Progenitor cell of endocrine pancreas (in vitro differentiated cells): Measurements from ENCODE around the gene PLIN3. TPM values are rescaled to one million over a fixed set of nuclear protein-coding genes. Genes with fewer than 3 reads are reported as not detected.

Source experiments
- DNase-seq: peaks from one replicate; pipeline ENCODE4 v3.0.0; 2021; ENCODE audit warnings: low spot score; ENCODE audit not compliant: unreplicated experiment
- H3K27ac Mint-ChIP-seq: 2 replicates; pipeline ENCODE4 v1.8.0; 2021; ENCODE audit warnings: mild to moderate bottlenecking, moderate library complexity, mixed read lengths
- H3K27me3 Mint-ChIP-seq: 2 replicates; pipeline ENCODE4 v1.8.0; 2021; ENCODE audit warnings: mixed read lengths
- H3K36me3 Mint-ChIP-seq: 2 replicates; pipeline ENCODE4 v1.8.0; 2022; ENCODE audit warnings: mixed read lengths; ENCODE audit not compliant: insufficient read depth
- H3K4me1 Mint-ChIP-seq: 2 replicates; pipeline ENCODE4 v1.8.0; 2021; ENCODE audit warnings: low read depth, mixed read lengths
- H3K4me3 Mint-ChIP-seq: 2 replicates; pipeline ENCODE4 v1.8.0; 2021; ENCODE audit warnings: low read depth, mild to moderate bottlenecking, moderate library complexity, mixed read lengths
- H3K9me3 Mint-ChIP-seq: 2 replicates; pipeline ENCODE4 v1.8.0; 2021; ENCODE audit warnings: low read depth, mixed read lengths
- CTCF ChIP-seq: fragments of 200-600 bp; sonication (generic); IDR thresholded peaks from one replicate; pipeline ENCODE4 v1.5.0; 2021; ENCODE audit warnings: antibody characterized with exemption, mild to moderate bottlenecking; ENCODE audit not compliant: unreplicated experiment
- total RNA-seq: library from RNA; stranded (reverse); gene quantifications from 2 replicates; pipeline ENCODE4 v1.2.1, GENCODE V29; 2021

Gene PLIN3
- total RNA-seq, 1 donor from 2014 or later, result 43.6 TPM

- TF ChIP-seq CTCF, result no peak
- no peak overlapping the region for H3K4me3 Mint-ChIP-seq
- peaks cover 6% of the 10 kb centered on the region for H3K27me3 Mint-ChIP-seq
- no peaks in the 10 kb centered on the region for H3K36me3 Mint-ChIP-seq
- H3K9me3 Mint-ChIP-seq, result no peaks in the 10 kb centered on the region
- H3K4me1 Mint-ChIP-seq, result no peaks in the 10 kb centered on the region
- no peak overlapping the region for H3K27ac Mint-ChIP-seq
- no peak for DNase-seq
Observed at GRCh38 chr19:4877753-4878490, 10.5 kb upstream of the PLIN3 start.

- no peak for DNase-seq
- H3K36me3 Mint-ChIP-seq, result no peaks in the 10 kb centered on the region
- no peak overlapping the region for H3K27ac Mint-ChIP-seq
- TF ChIP-seq CTCF, result no peak
- H3K27me3 Mint-ChIP-seq, result peaks cover 6% of the 10 kb centered on the region
- H3K4me1 Mint-ChIP-seq, result no peaks in the 10 kb centered on the region
- H3K9me3 Mint-ChIP-seq, result no peaks in the 10 kb centered on the region
- no peak overlapping the region for H3K4me3 Mint-ChIP-seq
Observed at GRCh38 chr19:4873930-4874329, 6.5 kb upstream of the PLIN3 start.

- H3K4me1 Mint-ChIP-seq, result peaks cover 1% of the 10 kb centered on the region
- no peak for DNase-seq
- H3K9me3 Mint-ChIP-seq, result no peaks in the 10 kb centered on the region
- no peak for TF ChIP-seq CTCF
- peaks cover 6% of the 10 kb centered on the region for H3K27me3 Mint-ChIP-seq
- no peak overlapping the region for H3K27ac Mint-ChIP-seq
- no peaks in the 10 kb centered on the region for H3K36me3 Mint-ChIP-seq
- no peak overlapping the region for H3K4me3 Mint-ChIP-seq
Observed at GRCh38 chr19:4871711-4872110, 4.2 kb upstream of the PLIN3 start.

DNA sequence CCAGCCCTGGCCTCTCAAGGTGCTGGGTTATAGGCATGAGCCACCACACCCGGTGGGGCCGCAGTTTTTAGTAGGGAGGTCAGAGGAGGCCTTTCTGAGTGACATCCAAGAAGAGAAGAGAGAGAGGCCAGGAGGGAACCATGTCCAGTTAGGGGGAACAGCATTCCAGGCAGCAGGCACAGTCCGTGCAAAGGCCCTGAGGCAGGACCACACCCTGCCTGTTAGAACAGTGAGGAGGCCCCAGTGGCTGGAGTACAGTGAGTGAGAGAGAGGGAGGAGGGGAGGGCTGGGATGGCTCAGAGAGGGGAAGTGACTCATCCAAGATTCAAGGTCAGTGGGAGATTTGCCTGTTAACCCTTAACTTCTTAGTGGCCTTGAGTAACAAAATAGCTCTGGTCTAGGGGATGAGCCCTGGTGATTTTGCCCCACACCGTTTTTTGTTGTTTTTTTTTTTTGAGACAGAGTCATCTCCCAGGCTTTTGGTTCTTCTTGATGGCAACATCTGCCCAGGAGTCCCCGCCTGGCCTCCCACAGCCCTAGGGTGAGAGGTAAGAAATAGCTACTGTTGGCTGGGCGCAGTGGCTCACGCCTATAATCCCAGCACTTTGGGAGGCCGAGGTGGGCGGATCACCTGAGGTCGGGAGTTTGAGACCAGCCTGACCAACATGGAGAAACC, 2.7 kb upstream of the PLIN3 start:
- no peaks in the 10 kb centered on the region for H3K36me3 Mint-ChIP-seq
- TF ChIP-seq CTCF, result no peak
- H3K4me3 Mint-ChIP-seq, result no peak overlapping the region
- DNase-seq, result no peak
- H3K27me3 Mint-ChIP-seq, result peaks cover 6% of the 10 kb centered on the region
- H3K9me3 Mint-ChIP-seq, result no peaks in the 10 kb centered on the region
- peaks cover 5% of the 10 kb centered on the region for H3K4me1 Mint-ChIP-seq
- no peak overlapping the region for H3K27ac Mint-ChIP-seq

DNA sequence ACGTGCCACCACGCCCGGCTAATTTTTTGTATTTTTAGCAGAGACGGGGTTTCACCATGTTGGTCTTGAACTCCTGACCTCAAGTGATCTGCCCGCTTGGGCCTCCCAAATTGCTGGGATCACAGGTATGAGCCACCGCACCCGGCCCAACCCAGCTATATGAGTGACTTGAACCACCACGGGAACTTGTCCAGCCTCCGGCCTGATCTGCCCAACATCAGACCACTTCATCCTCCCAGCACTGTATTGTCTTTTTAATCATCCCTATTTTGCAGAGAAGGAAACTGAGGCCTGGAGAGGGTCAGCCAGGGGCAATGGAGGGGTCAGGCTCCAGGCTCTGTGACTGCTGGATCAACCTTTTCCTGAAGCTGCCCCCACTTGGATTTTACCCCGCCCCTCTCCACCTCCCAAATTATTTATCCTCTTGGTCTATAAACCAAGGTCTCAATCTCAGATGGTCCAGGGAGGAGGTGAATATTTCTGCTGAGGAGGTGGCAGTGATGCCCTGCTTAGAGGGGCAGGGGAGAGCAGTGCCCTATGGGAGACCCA, 893 bp upstream of the PLIN3 start:
- peaks cover 5% of the 10 kb centered on the region for H3K4me1 Mint-ChIP-seq
- peaks cover 4% of the 10 kb centered on the region for H3K36me3 Mint-ChIP-seq
- H3K27ac Mint-ChIP-seq, result peak overlapping the region; percentile 79
- peak overlapping the region; percentile 83 for H3K4me3 Mint-ChIP-seq
- TF ChIP-seq CTCF, result no peak
- H3K9me3 Mint-ChIP-seq, result no peaks in the 10 kb centered on the region
- H3K27me3 Mint-ChIP-seq, result no peaks in the 10 kb centered on the region
- no peak for DNase-seq
